ENCODE results near the gene ZNF584.
A peak's percentile ranks its signal among the peaks of the same experiment; 100 is the strongest.

The ZNF584 gene

DNA sequence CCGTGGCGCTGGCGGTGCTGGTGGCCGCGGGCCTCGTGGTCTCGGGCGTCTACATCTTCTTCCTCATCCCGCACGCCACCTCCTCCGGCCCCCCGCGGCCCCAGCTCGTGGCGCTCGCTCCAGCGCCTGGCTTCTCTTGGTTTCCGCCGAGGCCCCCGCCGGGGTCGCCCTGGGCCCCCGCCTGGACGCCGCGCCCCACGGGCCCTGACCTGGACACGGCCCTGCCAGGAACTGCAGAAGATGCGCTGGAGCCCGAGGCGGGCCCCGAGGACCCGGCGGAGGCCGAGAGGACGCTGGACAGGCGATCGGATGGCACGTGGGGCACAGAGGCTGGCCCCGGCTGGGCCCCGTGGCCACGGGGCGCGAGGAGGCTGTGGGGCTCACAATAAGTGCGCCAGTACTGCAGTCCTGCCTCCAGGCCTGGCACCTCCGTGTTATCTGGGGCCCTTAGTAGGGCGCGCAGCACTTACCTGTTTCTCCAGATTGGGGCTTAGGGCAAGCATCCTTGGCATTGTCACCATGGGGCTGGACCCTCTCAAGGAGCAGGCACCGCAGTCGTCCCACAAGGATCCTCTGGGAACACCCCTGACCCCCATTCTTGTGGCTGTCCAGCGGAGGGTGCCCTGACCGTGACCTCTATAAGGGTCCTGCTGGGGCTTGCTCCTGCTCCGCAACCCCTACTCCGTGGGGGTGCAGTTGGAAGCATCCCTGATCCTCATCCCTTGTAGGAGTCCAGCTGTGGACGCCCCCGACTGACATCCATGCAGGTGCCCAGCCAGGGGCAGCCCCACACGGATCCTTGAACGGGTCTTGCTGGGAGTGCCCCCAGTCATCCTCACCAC lies 11.5 kb upstream of the ZNF584 start:
- TF ChIP-seq, protein P1, sequence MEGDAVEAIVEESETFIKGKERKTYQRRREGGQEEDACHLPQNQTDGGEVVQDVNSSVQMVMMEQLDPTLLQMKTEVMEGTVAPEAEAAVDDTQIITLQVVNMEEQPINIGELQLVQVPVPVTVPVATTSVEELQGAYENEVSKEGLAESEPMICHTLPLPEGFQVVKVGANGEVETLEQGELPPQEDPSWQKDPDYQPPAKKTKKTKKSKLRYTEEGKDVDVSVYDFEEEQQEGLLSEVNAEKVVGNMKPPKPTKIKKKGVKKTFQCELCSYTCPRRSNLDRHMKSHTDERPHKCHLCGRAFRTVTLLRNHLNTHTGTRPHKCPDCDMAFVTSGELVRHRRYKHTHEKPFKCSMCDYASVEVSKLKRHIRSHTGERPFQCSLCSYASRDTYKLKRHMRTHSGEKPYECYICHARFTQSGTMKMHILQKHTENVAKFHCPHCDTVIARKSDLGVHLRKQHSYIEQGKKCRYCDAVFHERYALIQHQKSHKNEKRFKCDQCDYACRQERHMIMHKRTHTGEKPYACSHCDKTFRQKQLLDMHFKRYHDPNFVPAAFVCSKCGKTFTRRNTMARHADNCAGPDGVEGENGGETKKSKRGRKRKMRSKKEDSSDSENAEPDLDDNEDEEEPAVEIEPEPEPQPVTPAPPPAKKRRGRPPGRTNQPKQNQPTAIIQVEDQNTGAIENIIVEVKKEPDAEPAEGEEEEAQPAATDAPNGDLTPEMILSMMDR (IDR thresholded peaks at IDR 0.05; ENCODE audit: low read depth, low read length) = no peak
- no peak overlapping the region for H3K4me3 ChIP-seq (ENCODE audit: low read depth, low read length)

- TF ChIP-seq, protein P1 (IDR thresholded peaks at IDR 0.05; ENCODE audit: low read depth, low read length) = no peak
- no peak overlapping the region for H3K4me3 ChIP-seq (ENCODE audit: low read depth, low read length)
Observed at GRCh38 chr19:58397533-58398037, 10.9 kb upstream of the ZNF584 start.

DNA sequence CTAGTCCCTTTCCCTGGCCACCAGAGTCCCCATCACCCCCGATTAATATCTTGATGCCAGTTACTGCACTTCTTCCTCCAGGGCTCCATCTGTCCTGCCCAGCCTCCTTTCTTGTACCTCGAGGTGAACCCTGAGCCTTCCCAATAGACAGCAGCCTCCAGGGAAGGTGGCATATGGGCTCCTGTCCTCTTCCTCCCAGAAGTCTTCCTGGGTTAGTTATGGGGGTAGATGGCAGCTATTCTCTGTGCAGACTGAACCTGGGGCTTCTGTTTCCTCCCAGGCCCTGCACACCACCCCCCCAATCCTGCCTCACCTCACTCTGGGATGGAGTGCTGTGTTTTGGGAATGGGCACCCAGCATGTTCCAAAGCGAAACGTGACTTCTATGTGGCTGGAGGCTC lies 10.4 kb upstream of the ZNF584 start:
- no peak overlapping the region for H3K4me3 ChIP-seq (ENCODE audit: low read depth, low read length)
- TF ChIP-seq, protein P1 (IDR thresholded peaks at IDR 0.05; ENCODE audit: low read depth, low read length) = no peak

- TF ChIP-seq, protein P1 (IDR thresholded peaks at IDR 0.05; ENCODE audit: low read depth, low read length) = no peak
- H3K4me3 ChIP-seq (ENCODE audit: low read depth, low read length) = no peak overlapping the region
Observed at GRCh38 chr19:58398545-58398944, 9.9 kb upstream of the ZNF584 start.

DNA sequence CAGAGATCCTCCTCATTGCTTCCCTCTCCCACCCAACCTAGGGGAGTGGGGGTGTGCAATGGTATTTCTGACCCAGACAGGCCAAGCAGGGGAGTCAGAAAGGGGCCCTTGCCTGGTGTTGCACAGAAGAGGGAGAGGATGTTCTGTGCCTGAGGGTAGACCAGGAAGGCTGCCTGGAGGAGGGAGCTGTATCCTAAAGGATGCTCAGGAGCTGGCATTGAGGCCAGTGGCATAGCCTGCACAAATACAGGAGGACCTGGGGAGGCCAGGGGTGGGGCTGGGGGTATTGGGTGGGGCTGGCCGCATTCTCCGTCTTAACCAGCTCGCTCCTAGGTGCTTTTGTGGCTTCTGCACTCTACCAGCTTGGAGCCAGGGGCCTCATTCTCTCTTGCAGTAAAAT lies 8.5 kb upstream of the ZNF584 start:
- TF ChIP-seq, protein P1 (IDR thresholded peaks at IDR 0.05; ENCODE audit: low read depth, low read length) = no peak

DNA sequence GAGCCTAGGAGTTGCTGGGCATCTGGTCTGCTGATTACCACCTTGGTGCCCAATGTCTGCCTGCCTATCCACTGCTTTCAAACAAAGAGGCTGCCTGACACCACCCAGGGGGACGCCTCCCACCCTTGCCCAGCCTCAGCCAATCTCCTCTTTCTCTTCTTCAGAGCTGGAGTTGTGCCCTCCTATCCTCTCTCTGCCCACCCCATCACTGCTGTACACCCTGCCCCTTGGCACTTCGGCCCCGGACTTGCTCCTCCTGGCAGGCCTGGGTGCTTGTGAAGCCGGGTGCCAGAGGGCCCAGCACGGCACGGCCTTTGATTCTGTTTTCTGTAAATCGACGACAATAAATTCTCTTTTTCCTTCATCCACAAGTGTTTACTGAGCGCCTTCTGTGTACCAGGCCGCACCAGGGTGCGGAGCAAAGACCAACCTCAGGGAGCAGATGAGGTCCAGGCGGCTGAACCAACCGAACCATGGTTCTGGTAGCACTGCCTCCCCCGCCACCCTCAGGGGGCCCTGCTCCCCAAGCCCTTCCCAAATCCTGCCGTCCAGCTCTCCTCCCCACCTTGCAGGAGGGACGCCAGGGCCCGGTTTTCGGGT lies 8.0 kb upstream of the ZNF584 start:
- TF ChIP-seq, protein P1 (IDR thresholded peaks at IDR 0.05; ENCODE audit: low read depth, low read length) = no peak

More for the DNA sequence above, 8.5 kb upstream of the ZNF584 start:
- no peak overlapping the region for H3K4me3 ChIP-seq (ENCODE audit: low read depth, low read length)

More for the DNA sequence above, 8.0 kb upstream of the ZNF584 start:
- H3K4me3 ChIP-seq (ENCODE audit: low read depth, low read length) = peak overlapping the region; percentile 61

All from WI38 (cell line).